Measurements from ENCODE around the gene CYP1A2. TPM values are rescaled to one million over a fixed set of nuclear protein-coding genes. Genes with fewer than 3 reads are reported as not detected.
"Not testable (repeated sequence)": the region's sequence is repeated elsewhere in the genome, so short reads cannot be mapped to it uniquely, and the experiment has no call there.

CYP1A2 gene
- total and polyA plus RNA-seq, 5 donors: 0.07 TPM; not detected in 4

DNA sequence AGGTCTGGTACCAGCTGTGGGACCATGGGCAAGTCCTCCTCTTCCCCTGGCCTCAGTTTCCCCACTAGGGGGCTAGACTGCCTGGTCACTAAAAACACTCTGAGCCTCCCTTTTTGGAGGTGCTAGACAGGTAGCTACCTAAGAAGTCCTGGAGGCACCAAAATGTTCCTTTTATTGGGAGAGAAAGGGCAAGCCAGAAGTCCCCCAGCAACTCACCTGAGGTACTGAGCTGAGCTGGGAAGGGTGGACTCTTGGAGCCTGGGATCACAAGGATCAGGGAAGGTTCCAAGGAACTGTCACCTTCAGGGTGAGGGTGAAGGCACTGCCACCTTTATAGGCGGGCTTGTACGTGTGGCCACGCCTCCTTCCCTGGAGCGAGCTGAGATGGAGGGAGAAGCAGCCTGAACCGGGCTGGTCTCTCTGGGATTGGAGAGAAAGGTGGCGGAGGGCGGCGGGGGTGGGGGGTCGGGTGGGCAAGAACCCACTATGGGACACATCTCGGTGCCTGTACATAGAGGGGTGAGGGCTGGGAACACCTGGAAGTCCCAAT, 23.3 kb upstream of the CYP1A2 start, which contains the start of gene CYP1A1:
Gene CYP1A1 (minus strand): TSS at position 304 of the 550 bp plus-strand sequence. CDS start 2,431 bp downstream, outside the sequence.
- Histone ChIP-seq H3K27ac (ENCODE audit: low read length) (no peak within 1 kb of the TSS), H3K27me3 (ENCODE audit: control insufficient read depth, insufficient read depth) (no peaks in the 10 kb centered on the region), H3K4me1 (ENCODE audit: control insufficient read depth, insufficient read depth, low read length) (no peaks in the 10 kb centered on the region), H3K4me3 (ENCODE audit: low read length) (peak within 1 kb of the TSS; percentile 74), H3K9me3 (ENCODE audit: control insufficient read depth, low read length) (no peaks in the 10 kb centered on the region)
- ATAC-seq: peak; percentile 58 to 63
- 2% methylated on average over 10 of the region's 10 CpGs for WGBS
- peak; percentile 26 to 66 (median 61) for DNase-seq
- intact Hi-C loops (cut with DNase I): no loop called here

DNA sequence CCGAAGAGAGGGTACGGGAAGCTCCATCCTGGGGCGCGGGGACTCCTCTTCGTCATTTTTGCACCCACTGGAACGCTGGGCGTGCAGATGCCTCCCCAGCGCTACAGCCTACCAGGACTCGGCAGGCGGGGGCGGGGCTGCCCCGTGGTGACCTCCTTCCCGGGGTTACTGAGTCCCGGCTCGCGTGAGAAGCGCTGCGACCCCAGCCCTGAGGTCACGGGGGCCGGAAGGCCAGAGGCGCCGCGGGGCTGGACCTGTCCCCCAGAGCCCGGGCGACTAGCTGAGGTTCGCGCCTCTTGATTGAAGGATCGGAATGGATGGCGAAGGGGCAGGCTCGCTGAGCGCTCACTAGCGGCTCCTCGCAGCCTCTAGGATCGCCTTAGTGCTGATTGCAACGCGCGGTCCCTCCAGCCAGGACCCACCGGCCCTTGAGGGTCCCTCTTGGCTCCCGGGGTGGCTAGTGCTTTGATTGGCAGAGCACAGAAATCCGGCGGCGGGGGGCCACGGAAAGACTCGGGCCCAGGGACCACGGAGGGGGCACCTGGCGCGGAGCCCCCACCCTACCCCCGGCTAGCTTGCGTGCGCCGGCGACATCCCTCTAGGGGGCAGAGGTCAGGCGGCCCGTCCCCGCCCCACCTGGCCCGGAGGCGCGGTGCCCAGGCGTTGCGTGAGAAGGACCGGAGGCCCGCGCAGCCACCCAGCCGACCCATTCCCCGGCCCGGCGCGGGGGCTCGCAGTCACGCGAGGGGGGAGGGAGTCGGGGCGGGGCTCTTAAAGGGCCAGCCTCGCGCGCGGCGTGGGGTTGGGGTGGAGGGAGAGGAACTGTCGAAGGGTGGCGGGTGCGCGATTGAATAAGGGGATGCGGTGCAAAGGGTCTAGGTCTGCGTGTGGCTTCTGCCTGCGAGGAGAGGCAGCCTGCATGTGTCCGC, 22.5 kb upstream of the CYP1A2 start:
- Histone ChIP-seq H3K9me3 (ENCODE audit: control insufficient read depth, low read length) (no peaks in the 10 kb centered on the region), H3K27ac (ENCODE audit: low read length) (no peak overlapping the region), H3K4me1 (ENCODE audit: control insufficient read depth, insufficient read depth, low read length) (no peaks in the 10 kb centered on the region), H3K27me3 (ENCODE audit: control insufficient read depth, insufficient read depth) (no peaks in the 10 kb centered on the region), H3K4me3 (ENCODE audit: low read length) (peak overlapping the region; percentile 74)
- intact Hi-C loops (cut with DNase I): no loop called here
- DNase-seq (peak; percentile 40 to 82 (median 80)), ATAC-seq (peak; percentile 60 to 66)
- WGBS: 2% methylated on average over 86 of the region's 86 CpGs

DNA sequence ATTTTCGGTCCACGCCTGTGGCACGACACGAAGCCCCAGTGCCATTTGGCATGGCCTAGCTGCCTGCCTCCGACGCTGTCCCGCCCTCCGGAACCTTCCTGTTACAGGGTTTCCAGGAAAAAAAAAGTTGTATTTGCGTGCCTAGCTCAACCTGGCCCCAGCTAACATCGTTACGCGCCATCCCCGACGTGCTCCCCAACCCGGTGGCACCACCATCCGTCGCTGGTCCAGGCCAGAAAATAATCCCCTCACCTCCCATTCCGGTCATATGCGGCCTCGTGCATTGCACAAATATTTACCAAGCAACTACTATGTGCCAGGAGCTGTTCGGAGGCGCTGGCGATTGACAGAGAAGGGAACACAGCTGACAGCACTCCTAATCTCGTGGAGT, 21.9 kb upstream of the CYP1A2 start:
- intact Hi-C loops (cut with DNase I): no loop called here
- Histone ChIP-seq H3K4me1 (ENCODE audit: control insufficient read depth, insufficient read depth, low read length) (no peaks in the 10 kb centered on the region), H3K4me3 (ENCODE audit: low read length) (peak overlapping the region; percentile 74), H3K27ac (ENCODE audit: low read length) (no peak overlapping the region), H3K27me3 (ENCODE audit: control insufficient read depth, insufficient read depth) (no peaks in the 10 kb centered on the region), H3K9me3 (ENCODE audit: control insufficient read depth, low read length) (no peaks in the 10 kb centered on the region)
- 46% methylated on average over 24 of the region's 24 CpGs for WGBS
- peak in 1 of 2 donors; percentile 4 for ATAC-seq
- DNase-seq: no peak

DNA sequence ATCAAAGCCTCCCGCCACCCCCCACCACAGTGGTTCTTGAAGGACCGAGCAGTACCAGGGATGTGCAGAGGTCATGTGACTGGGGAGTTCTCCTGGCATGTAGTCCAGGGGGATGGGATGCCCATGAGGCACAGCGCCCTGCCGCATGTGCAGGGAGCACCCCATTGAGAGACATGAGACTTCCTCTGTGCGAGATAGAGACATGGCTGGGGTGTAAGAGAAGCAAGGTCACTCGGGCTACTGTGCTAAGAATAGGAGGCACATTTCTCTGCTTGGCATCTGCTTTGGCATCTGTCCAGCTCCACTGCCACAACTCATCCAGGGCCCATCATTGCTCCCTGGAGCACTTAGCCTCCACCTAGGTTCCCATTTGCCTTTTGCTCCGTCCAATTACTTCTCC, 20.9 kb upstream of the CYP1A2 start:
- peak; percentile 53 to 54 for ATAC-seq
- Histone ChIP-seq H3K9me3 (ENCODE audit: control insufficient read depth, low read length) (no peaks in the 10 kb centered on the region), H3K4me3 (ENCODE audit: low read length) (no peak overlapping the region), H3K27ac (ENCODE audit: low read length) (no peak overlapping the region), H3K27me3 (ENCODE audit: control insufficient read depth, insufficient read depth) (no peaks in the 10 kb centered on the region), H3K4me1 (ENCODE audit: control insufficient read depth, insufficient read depth, low read length) (no peaks in the 10 kb centered on the region)
- WGBS: 59% methylated on average over 7 of the region's 7 CpGs
- peak in 1 of 3 donors; percentile 53 for DNase-seq
- intact Hi-C loops (cut with DNase I): no loop called here

DNA sequence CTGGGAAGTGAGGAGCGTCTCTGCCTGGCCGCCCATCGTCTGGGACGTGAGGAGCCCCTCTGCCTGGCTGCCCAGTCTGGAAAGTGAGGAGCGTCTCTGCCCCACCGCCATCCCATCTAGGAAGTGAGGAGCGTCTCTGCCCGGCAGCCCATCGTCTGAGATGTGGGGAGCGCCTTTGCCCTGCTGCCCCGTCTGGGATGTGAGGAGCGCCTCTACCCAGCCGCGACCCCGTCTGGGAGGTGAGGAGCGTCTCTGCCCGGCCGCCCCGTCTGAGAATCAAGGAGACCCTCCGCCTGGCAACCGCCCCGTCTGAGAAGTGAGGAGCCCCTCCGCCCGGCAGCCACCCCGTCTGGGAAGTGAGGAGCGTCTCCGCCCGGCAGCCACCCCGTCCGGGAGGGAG, 19.9 kb upstream of the CYP1A2 start:
- H3K9me3 ChIP-seq (ENCODE audit: control insufficient read depth, low read length); H3K27ac ChIP-seq (ENCODE audit: low read length); intact Hi-C loops (cut with DNase I); H3K4me3 ChIP-seq (ENCODE audit: low read length); DNase-seq; H3K4me1 ChIP-seq (ENCODE audit: control insufficient read depth, insufficient read depth, low read length); H3K27me3 ChIP-seq (ENCODE audit: control insufficient read depth, insufficient read depth); ATAC-seq: not testable (repeated sequence)
- 79% methylated on average over 22 of the region's 30 CpGs for WGBS

DNA sequence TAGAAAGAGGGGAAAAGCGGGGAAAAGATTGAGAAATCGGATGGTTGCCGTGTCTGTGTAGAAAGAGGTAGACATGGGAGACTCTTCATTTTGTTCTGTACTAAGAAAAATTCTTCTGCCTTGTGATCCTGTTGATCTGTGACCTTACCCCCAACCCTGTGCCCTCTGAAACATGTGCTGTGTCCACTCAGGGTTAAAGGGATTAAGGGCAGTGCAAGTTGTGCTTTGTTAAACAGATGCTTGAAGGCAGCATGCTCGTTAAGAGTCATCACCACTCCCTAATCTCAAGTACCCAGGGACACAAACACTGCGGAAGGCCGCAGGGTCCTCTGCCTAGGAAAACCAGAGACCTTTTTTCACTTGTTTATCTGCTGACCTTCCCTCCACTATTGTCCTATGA, 19.3 kb upstream of the CYP1A2 start:
- H3K4me3 ChIP-seq (ENCODE audit: low read length); H3K27ac ChIP-seq (ENCODE audit: low read length); H3K4me1 ChIP-seq (ENCODE audit: control insufficient read depth, insufficient read depth, low read length); H3K27me3 ChIP-seq (ENCODE audit: control insufficient read depth, insufficient read depth); ATAC-seq; DNase-seq; intact Hi-C loops (cut with DNase I); H3K9me3 ChIP-seq (ENCODE audit: control insufficient read depth, low read length): not testable (repeated sequence)
- 66% methylated on average over 6 of the region's 6 CpGs for WGBS

DNA sequence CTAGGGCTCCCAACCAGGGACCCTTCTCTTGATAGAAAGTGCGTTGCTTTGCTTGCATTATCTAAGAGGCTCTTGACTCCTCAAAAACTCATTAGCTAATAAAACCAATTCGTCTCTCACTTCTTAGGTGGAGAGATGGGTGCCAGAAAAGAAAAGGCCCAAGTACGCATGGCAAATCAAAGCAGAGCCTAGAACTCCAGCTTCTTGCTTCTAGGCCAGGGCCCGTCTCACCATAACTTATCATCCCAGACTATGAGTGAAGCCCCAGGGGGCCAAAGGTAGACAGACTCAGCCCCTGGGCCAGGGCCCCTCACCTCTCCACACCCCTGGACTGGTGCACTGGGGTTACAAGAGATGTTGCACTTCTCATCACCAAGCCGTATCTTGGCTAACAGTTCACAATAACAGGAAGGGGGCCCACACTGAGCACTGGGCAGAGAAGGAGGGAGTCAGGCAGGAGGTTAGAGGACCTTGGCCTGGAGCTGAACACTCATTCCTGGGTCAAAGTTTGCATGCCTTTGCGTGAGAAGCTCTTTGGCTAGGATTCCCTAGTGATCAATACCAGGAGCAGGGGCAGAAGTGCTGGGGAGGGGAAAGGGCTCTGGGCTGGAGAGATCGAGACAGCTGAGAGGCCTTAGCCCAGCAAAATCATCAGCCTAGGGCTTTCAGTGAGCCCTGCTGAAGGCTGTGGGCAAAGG, 17.9 kb upstream of the CYP1A2 start:
- 78% methylated on average over 7 of the region's 7 CpGs for WGBS
- intact Hi-C loops (cut with DNase I): no loop called here

DNA sequence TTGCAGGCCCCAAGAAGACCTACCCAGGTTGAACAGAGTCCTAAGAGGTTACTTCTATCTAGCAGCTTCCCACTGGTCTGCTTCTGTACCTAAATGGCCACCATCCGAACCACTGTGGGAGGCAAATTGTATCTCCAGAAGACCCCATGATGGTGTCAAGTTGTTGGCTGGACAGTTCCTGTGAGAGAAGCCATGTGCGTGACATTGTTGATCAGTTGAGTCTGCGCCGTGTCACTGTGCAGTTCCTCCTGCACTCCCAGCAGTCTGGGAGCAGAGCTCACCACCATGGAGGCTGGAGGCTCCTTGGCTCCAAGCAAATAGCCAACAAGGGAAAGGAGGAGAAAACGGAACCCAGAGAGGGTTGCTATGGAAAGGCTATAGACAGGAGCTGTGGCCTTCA, 15.8 kb upstream of the CYP1A2 start:
- Histone ChIP-seq H3K4me1 (ENCODE audit: control insufficient read depth, insufficient read depth, low read length) (no peaks in the 10 kb centered on the region), H3K4me3 (ENCODE audit: low read length) (no peak overlapping the region), H3K27me3 (ENCODE audit: control insufficient read depth, insufficient read depth) (no peaks in the 10 kb centered on the region), H3K27ac (ENCODE audit: low read length) (no peak overlapping the region), H3K9me3 (ENCODE audit: control insufficient read depth, low read length) (no peaks in the 10 kb centered on the region)
- ATAC-seq (no peak), DNase-seq (no peak)
- intact Hi-C loops (cut with DNase I): no loop called here
- 88% methylated on average over 5 of the region's 5 CpGs for WGBS

More for the DNA sequence above, 17.9 kb upstream of the CYP1A2 start:
- DNase-seq (no peak), ATAC-seq (no peak)
- H3K4me1 ChIP-seq (ENCODE audit: control insufficient read depth, insufficient read depth, low read length): no peaks in the 10 kb centered on the region
- H3K4me3 ChIP-seq (ENCODE audit: low read length): no peak overlapping the region
- no peaks in the 10 kb centered on the region for H3K9me3 ChIP-seq (ENCODE audit: control insufficient read depth, low read length)
- no peak overlapping the region for H3K27ac ChIP-seq (ENCODE audit: low read length)
- H3K27me3 ChIP-seq (ENCODE audit: control insufficient read depth, insufficient read depth): no peaks in the 10 kb centered on the region

DNA sequence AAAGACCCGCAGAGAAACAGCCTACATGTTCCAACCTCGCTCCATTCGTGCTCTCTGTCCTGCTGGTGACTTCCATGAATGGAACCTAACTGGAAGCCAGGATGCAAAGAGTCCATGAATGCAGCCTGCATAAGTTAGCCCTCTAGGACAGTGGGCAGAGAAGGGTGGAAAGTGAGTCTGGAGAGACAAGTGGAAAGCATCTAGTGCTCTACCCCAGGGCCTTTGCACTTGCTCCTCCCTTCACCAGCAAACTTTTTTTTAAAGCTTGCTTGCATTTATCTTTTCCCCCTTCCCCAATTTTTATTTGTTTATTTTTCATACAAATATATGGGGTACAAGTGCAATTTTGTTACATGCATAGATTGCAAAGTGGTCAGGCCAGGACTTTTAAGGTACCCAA, 15.4 kb upstream of the CYP1A2 start:
- no peak overlapping the region for H3K4me3 ChIP-seq (ENCODE audit: low read length)
- ATAC-seq: no peak
- H3K27me3 ChIP-seq (ENCODE audit: control insufficient read depth, insufficient read depth): no peaks in the 10 kb centered on the region
- intact Hi-C loops (cut with DNase I): no loop called here
- no peaks in the 10 kb centered on the region for H3K9me3 ChIP-seq (ENCODE audit: control insufficient read depth, low read length)
- no peak for DNase-seq
- no peaks in the 10 kb centered on the region for H3K4me1 ChIP-seq (ENCODE audit: control insufficient read depth, insufficient read depth, low read length)
- WGBS: 91% methylated on average over 3 of the region's 3 CpGs
- H3K27ac ChIP-seq (ENCODE audit: low read length): no peak overlapping the region

DNA sequence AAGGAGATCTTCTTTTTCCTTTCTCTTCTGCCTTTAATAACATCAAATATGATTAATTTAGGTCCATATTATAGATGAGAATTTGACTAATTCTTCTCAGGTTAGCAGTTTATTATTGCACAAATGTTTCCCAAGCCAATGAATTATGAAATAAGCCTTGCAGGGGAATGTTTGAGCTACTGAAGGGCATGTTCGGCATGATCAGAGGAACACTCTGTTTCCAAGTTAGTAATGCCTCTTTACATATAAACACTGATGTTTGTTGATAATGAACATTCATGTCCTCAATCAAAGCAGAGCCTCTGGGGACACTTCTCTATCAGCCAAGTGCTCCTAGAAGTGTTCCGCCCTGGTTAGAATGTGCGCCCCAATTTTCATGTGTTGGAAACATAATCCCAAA, 13.3 kb upstream of the CYP1A2 start:
- Histone ChIP-seq H3K4me1 (ENCODE audit: control insufficient read depth, insufficient read depth, low read length) (no peaks in the 10 kb centered on the region), H3K27me3 (ENCODE audit: control insufficient read depth, insufficient read depth) (no peaks in the 10 kb centered on the region), H3K27ac (ENCODE audit: low read length) (no peak overlapping the region), H3K4me3 (ENCODE audit: low read length) (no peak overlapping the region), H3K9me3 (ENCODE audit: control insufficient read depth, low read length) (no peaks in the 10 kb centered on the region)
- ATAC-seq (no peak), DNase-seq (no peak)
- intact Hi-C loops (cut with DNase I): no loop called here
- WGBS: 88% methylated on average over 3 of the region's 3 CpGs

DNA sequence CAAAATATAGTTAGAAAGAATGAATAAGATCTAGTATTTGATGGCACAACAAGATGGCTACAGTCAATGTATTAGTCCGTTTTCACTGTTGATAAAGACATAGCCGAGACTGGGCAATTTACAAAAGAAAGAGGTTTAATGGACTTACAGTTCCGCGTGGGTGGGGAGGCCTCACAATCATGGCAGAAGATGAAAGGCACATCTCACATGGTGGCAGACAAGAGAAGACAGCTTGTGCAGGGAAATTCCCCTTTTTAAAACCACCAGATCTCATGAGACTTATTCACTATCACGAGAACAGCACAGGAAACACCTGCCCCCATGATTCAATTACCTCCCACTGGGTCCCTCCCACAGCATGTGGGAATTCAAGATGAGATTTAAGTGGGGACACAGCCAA, 10.4 kb upstream of the CYP1A2 start:
- intact Hi-C loops (cut with DNase I); H3K27me3 ChIP-seq (ENCODE audit: control insufficient read depth, insufficient read depth); H3K4me3 ChIP-seq (ENCODE audit: low read length); DNase-seq; ATAC-seq; H3K27ac ChIP-seq (ENCODE audit: low read length); H3K9me3 ChIP-seq (ENCODE audit: control insufficient read depth, low read length); H3K4me1 ChIP-seq (ENCODE audit: control insufficient read depth, insufficient read depth, low read length): not testable (repeated sequence)
- 53% methylated on average over 5 of the region's 5 CpGs for WGBS
